Measurements from ENCODE around the gene VMA21.

GRCh38 chrX:151419782-151420181 lies 22.8 kb downstream of the VMA21 start:
- TF ChIP-seq CTCF (conservative IDR thresholded peaks at IDR 0.05; ENCODE audit: low read depth, low read length) (no peak), RAD21 (IDR thresholded peaks at IDR 0.05; ENCODE audit: low read length) (no peak), MXI1 (IDR thresholded peaks at IDR 0.05; ENCODE audit: borderline replicate concordance, low read depth, low read length) (no peak), POLR2A (IDR thresholded peaks at IDR 0.05; ENCODE audit: low read depth, low read length) (no peak), CEBPB (IDR thresholded peaks at IDR 0.05; ENCODE audit: low read depth, low read length) (no peak), ELK1 (IDR thresholded peaks at IDR 0.05; ENCODE audit: borderline replicate concordance, low read depth, low read length) (no peak), SMC3 (IDR thresholded peaks at IDR 0.05; ENCODE audit: low read depth, low read length) (no peak), FOS (IDR thresholded peaks at IDR 0.05; ENCODE audit: low read depth, low read length) (no peak), NFE2L2 (IDR thresholded peaks at IDR 0.05; ENCODE audit: low read depth, low read length) (no peak), RCOR1 (IDR thresholded peaks at IDR 0.05; ENCODE audit: insufficient replicate concordance, low read length) (no peak), RFX5 (IDR thresholded peaks at IDR 0.05; ENCODE audit: low read depth, low read length) (no peak), MAZ (IDR thresholded peaks at IDR 0.05; ENCODE audit: borderline replicate concordance, low read depth, low read length) (no peak)

Measured in IMR-90 (cell line).